ENCODE data around the gene TRIM5. TPM values are rescaled to one million over a fixed set of nuclear protein-coding genes. Genes with fewer than 3 reads are reported as not detected.

TRIM5 gene
- total RNA-seq, 1 experiment from 2014 or later = 21.5 TPM

DNA sequence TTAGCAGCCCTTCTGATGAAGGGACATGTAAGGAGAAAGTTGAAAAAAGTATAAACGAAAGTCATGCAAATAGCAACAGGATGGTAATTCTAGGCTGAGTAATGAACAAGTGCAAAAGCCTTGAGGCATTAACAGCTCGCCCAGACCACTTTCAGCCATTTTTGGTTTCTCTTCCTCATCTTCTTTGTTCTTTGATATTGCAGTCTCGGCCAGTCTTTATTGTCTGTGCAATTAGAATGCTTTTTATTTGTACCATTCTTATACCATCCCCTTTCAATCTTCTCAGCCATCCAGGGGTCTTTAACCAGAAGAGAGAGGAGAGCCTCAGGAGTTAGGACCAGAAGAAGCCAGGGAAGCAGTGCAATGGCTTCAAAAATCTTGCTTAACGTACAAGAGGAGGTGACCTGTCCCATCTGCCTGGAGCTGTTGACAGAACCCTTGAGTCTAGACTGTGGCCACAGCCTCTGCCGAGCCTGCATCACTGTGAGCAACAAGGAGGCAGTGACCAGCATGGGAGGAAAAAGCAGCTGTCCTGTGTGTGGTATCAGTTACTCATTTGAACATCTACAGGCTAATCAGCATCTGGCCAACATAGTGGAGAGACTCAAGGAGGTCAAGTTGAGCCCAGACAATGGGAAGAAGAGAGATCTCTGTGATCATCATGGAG, 52.8 kb downstream of the TRIM5 start:
- H4K5ac ChIP-seq (ENCODE audit: insufficient read length, low read depth, low read length) = no peak overlapping the region
- Mint-ChIP-seq H3K4me1 (no peaks in the 10 kb centered on the region), H3K27ac (no peak overlapping the region), H3K4me3 (no peak overlapping the region), H3K27me3 (ENCODE audit: low read depth) (no peaks in the 10 kb centered on the region), H3K36me3 (ENCODE audit: insufficient read depth in 1 of 3, low read depth in 3 of 3) (peaks cover 0 to 5% (median 2%) of the 10 kb centered on the region in 3 experiments; a peak in 1 of 7 replicates), H3K9me3 (no peaks in the 10 kb centered on the region)
- no peak overlapping the region for H2AFZ ChIP-seq (ENCODE audit: low read length)
- no peak overlapping the region for H3K4ac ChIP-seq (ENCODE audit: low read depth, low read length)
- no peak overlapping the region for H3K9ac ChIP-seq (ENCODE audit: extremely low read depth, insufficient read length, low read length)
- no peak overlapping the region for H2BK12ac ChIP-seq (ENCODE audit: insufficient read length, low read depth, low read length)
- no peak overlapping the region for H3K4me2 ChIP-seq (ENCODE audit: insufficient read depth, insufficient read length, low read length)
- no peak overlapping the region for H4K91ac ChIP-seq (ENCODE audit: insufficient read length, low read depth, low read length)
- TF ChIP-seq, protein P1, sequence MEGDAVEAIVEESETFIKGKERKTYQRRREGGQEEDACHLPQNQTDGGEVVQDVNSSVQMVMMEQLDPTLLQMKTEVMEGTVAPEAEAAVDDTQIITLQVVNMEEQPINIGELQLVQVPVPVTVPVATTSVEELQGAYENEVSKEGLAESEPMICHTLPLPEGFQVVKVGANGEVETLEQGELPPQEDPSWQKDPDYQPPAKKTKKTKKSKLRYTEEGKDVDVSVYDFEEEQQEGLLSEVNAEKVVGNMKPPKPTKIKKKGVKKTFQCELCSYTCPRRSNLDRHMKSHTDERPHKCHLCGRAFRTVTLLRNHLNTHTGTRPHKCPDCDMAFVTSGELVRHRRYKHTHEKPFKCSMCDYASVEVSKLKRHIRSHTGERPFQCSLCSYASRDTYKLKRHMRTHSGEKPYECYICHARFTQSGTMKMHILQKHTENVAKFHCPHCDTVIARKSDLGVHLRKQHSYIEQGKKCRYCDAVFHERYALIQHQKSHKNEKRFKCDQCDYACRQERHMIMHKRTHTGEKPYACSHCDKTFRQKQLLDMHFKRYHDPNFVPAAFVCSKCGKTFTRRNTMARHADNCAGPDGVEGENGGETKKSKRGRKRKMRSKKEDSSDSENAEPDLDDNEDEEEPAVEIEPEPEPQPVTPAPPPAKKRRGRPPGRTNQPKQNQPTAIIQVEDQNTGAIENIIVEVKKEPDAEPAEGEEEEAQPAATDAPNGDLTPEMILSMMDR (conservative IDR thresholded peaks at IDR 0.05) = no peak
- no CpG with 5 or more reads among the region's 5 CpGs for WGBS (ENCODE audit: extremely low coverage, insufficient read length, low lambda C conversion rate)
- H3K23me2 ChIP-seq (ENCODE audit: insufficient read length, low read depth, low read length, poor library complexity, severe bottlenecking) = no peaks in the 10 kb centered on the region
- no peak overlapping the region for H3K56ac ChIP-seq (ENCODE audit: insufficient read length, low read depth, low read length)
- H3T11ph ChIP-seq (ENCODE audit: low read length) = no peak overlapping the region
- H3K14ac ChIP-seq (ENCODE audit: insufficient read depth, low read length) = no peak overlapping the region
- H2BK20ac ChIP-seq (ENCODE audit: low read depth, low read length, poor library complexity, severe bottlenecking) = no peak overlapping the region
- no peak overlapping the region for H4K8ac ChIP-seq (replicated peaks; ENCODE audit: insufficient read length, low read depth, low read length)
- H2BK120ac ChIP-seq (ENCODE audit: low read depth, low read length, poor library complexity, severe bottlenecking) = no peak overlapping the region
- no peak overlapping the region for H3K23ac ChIP-seq (ENCODE audit: insufficient read length, low read depth, low read length)
- no peaks in the 10 kb centered on the region for H4K20me1 ChIP-seq (ENCODE audit: control insufficient read depth, insufficient read depth, insufficient read length)
- no peaks in the 10 kb centered on the region for H3K9me3 ChIP-seq (ENCODE audit: control insufficient read depth, low read depth, low read length)
- H2AK5ac ChIP-seq (ENCODE audit: insufficient read length, low read length) = no peak overlapping the region
- H3K4me1 ChIP-seq (ENCODE audit: insufficient read depth, low read length) = no peaks in the 10 kb centered on the region
- no peaks in the 10 kb centered on the region for H3K79me2 ChIP-seq (ENCODE audit: insufficient read depth, low read length)
- H3K79me1 ChIP-seq (ENCODE audit: insufficient read depth, low read depth, low read length, poor library complexity, severe bottlenecking) = no peaks in the 10 kb centered on the region
- H3K27ac ChIP-seq (ENCODE audit: insufficient read length, low read depth, low read length) = no peak overlapping the region
- no peak overlapping the region for H2BK15ac ChIP-seq (ENCODE audit: low read depth, low read length)
- H3K27me3 ChIP-seq (ENCODE audit: insufficient read depth, low read length) = no peaks in the 10 kb centered on the region; the same call in 1 of the 2 replicates
- DNase-seq = no peak
- no peak overlapping the region for H2BK5ac ChIP-seq (ENCODE audit: insufficient read length, low read length)
- no peak overlapping the region for H3K18ac ChIP-seq (ENCODE audit: insufficient read length, low read depth, low read length)
